Measurements from ENCODE around the gene OBSCN.

OBSCN gene

DNA sequence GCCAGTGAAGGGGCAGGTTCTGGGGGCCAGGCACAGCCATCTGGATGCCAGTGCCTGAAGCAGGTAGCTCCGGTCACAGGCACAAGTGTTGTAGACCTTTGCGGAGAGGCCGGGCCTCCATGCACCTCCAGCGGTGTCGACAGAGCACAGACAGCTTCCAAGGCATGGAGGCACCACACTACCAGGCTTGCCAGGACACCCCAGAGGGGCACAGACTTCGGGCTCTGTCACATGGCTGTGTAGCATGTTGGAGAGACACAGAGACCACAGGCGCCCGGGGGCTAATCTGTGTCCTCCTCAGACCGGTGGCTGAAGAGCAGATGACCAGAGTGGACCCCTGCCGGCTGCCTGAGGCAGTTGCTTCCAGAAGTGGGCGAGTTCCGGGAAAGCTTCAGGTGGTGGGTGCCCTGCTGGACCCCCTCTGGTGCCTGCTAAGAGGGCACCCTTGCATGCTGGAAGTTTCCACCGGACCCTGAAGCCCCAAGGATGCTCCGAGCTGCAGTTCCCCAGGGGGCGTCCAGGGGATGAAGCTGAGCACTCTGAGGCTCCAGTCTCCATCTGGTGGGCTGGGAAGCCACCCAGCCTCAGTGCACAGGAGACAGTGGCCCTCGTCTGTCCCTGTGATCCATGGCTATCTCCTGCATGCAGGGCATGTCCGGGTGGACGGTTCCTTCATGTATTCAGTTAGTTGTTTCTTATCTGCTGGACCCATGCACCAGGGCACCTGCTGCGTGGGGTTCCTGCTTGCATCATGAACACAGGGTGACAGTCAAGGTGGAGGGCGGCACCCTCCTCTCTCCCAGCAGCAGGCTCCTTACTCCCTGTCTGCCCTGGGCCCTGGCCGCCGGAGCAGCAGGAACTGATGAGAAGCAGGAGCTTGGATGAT, 82.4 kb downstream of the OBSCN start:
- DNase-seq: no peak

DNA sequence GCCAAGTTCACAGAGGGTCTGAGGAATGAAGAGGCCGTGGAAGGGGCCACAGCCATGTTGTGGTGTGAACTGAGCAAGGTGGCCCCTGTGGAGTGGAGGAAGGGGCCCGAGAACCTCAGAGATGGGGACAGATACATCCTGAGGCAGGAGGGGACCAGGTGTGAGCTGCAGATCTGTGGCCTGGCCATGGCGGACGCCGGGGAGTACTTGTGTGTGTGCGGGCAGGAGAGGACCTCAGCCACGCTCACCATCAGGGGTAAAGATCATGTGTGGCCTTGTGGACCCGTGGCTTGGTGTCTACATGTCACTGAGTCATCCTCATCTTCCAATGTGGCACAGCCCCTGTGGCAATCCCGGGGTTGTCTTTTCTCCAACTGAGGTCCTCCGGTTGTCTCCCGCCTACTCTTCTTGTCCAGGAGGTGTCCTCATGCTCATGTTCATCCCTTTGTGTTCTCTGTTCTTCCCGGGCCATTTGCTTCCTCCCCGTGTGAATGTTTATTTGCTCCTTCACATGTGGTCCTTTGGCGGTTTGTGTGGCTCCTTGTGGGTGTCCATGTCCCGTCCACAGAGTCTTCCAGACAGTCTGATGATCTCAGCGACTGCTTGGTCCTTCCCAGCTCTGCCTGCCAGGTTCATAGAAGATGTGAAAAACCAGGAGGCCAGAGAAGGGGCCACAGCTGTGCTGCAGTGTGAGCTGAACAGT, 84.2 kb downstream of the OBSCN start:
- DNase-seq: no peak

DNA sequence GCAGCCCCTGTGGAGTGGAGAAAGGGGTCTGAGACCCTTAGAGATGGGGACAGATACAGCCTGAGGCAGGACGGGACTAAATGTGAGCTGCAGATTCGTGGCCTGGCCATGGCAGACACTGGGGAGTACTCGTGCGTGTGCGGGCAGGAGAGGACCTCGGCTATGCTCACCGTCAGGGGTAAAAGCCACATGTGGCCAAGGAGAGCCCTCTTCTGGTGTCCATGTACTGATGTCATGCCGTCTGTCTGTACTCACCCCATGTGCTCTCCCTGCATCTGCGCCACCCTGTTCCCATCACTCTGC, 84.7 kb downstream of the OBSCN start:
- no peak for DNase-seq

DNA sequence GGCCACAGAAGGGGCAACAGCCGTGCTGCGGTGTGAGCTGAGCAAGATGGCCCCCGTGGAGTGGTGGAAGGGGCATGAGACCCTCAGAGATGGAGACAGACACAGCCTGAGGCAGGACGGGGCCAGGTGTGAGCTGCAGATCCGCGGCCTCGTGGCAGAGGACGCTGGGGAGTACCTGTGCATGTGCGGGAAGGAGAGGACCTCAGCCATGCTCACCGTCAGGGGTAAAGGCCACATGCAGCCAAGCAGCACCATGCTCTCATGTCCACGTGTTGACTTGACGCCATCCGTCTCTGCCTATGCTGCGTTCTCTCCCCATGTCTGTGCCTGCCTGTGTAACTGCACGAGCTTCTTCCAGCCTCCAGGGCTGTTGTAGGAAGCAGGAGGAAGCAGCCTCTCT, 85.5 kb downstream of the OBSCN start:
- DNase-seq: no peak

DNA sequence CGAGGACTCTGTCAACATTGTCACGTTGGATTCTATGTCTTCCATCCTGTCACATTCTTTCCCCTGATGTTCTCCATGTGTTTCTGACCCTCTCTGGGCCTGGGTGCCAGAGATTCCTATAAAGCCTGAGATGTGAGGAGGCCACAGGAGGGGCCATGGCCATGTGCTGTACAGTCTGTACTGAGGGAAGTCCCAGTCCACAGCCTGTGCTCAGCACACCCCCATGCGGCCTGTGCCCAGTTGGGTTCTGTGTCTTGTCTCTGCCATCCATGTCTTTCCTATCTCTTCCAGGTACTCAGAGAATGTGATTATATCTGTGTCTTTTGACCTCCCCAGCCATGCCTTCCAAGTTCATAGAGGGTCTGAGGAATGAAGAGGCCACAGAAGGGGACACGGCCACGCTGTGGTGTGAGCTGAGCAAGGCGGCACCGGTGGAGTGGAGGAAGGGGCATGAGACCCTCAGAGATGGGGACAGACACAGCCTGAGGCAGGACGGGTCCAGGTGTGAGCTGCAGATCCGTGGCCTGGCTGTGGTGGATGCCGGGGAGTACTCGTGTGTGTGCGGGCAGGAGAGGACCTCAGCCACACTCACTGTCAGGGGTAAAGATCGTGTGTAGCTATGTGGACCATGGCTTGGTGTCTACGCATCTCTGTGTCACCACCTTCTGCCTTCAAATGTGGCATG, 86.1 kb downstream of the OBSCN start:
- no peak for DNase-seq

DNA sequence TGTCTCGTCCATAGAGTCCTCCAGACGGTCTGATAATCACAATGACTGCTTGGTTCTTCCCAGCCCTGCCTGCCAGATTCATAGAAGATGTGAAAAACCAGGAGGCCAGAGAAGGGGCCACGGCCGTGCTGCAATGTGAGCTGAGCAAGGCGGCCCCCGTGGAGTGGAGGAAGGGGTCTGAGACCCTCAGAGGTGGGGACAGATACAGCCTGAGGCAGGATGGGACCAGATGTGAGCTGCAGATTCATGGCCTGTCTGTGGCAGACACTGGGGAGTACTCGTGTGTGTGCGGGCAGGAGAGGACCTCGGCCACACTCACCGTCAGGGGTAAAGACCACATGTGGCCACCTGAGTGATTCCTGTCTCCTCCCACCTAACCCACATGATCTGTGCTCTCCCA, 86.9 kb downstream of the OBSCN start:
- DNase-seq: no peak

DNA sequence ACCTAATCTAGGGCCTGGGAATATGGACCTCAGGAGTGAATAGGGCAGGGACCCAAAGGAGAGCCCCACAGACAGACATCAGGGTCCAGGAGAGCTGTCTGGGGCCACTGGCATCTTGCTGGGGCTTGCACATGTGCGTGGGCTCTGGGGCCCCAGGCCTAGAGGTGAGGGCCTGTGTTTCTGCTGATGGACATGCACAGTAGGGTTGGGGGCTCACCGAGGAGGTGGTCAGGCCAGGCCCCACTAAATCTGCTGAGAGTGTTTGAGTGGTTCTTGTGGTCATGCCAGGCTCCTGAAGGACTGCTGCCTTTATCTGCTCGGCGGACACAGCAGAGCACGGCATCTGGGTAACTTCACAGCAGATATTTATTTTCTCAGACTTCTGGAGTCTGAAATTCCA, 87.4 kb downstream of the OBSCN start:
- no peak for DNase-seq

DNA sequence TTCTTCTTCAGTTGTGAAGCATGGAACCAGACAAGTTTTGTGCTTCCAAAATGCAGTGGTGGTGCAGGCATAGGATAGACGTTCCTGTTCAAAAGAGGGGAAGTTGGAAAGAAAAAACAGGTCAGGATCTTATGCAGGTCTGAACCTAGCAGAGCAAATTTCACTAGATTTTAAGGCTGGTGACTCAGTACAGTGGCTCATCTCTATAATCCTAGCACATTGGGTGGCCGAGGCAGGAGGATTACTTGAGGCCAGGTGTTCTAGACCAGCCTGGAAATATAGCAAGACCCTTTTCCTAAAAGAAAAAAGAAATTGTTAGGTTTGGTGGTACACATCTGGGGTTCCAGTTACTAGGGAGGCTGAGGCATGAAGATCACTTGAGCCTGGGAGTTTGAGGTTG, 88.1 kb downstream of the OBSCN start:
- DNase-seq: no peak

DNA sequence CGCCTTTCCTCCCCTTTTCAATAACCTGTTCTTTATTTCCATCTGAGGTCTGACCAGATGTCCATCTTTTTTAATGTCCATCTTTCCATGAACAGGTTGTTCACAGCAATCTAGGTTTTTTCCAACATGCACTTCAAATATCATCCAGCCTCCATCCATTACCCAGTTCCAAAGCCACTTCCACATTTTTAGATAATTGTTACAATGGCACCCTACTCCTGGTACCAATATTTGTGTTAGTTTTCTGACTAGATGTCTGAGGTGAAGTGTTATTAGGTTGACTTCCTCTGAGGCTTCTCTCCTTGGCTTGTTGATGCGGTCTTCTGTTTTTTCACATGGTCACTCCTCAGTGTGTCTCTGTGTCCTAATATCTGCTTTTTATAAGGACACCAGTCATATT, 89.4 kb downstream of the OBSCN start:
- DNase-seq: no peak

DNA sequence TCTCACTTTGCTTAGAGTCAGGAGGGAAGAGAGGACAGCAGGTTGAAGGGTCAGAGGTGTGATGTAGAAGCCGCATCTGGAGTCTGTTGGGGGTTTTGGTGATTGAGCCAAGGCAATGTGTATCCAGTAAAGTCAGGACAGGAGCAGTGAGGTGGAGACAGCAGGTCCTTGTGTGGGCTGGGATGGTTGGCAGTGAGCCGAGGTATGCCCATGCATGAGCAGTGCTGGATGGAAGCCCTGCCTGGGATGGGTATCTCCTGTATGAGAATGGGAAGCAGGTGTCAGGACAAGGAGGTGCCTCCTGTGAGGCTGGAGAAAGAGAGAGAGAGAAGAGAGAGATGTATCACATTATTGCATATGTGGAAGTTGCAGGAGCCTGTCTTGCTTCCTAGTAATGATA, 90.0 kb downstream of the OBSCN start:
- no peak for DNase-seq

DNA sequence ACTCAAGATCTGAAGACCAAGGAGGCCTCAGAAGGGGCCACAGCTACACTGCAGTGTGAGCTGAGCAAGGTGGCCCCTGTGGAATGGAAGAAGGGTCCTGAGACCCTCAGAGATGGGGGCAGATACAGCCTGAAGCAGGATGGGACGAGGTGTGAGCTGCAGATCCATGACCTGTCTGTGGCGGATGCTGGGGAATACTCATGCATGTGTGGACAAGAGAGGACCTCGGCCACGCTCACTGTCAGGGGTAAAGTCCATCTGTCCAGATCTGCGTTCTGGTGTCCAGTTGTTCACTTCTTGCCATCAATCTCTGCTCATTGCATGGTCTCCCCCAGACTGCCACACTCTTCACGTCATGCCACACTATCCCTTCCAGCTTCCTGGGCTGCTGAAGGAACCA, 90.6 kb downstream of the OBSCN start:
- no peak for DNase-seq

DNA sequence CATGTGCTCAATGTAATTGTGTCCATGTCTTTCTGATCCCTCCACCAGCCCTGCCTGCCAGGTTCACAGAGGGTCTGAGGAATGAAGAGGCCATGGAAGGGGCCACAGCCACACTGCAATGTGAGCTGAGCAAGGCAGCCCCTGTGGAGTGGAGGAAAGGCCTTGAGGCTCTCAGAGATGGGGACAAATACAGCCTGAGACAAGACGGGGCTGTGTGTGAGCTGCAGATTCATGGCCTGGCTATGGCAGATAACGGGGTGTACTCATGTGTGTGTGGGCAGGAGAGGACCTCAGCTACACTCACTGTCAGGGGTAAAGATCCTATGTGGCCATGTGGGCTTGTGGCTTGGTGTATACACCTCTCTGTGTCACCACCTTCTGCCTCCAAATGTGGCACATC, 91.4 kb downstream of the OBSCN start:
- DNase-seq: no peak

DNA sequence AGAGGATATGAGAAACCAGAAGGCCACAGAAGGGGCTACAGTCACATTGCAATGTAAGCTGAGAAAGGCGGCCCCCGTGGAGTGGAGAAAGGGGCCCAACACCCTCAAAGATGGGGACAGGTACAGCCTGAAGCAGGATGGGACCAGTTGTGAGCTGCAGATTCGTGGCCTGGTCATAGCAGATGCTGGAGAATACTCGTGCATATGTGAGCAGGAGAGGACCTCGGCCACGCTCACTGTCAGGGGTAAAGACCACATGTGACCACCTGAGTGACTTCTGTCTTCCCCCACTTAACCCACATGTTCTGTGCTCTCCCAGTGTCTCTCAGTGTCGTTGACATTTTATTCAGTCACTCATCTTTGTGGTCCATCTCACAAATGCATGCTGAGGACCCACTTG, 92.1 kb downstream of the OBSCN start:
- DNase-seq: no peak

DNA sequence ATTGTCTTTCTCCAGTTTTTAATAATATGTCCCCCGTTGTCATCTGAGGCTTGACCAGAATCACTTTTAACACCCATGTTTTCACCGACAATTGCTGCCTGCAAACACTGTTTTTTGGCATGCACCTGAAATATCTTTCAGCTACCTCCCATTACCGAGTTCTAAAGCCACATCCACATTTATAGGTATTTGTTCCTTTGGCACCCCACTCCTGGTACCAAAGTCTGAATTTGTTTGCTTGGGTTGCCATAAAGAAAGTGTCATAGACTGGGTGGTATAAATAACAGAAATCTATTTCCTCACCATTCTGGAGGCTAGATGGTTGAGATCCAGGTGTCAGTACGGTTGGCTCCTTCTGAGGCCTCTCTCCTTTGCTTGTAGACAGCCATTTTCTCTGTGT, 94.2 kb downstream of the OBSCN start:
- DNase-seq: no peak

DNA sequence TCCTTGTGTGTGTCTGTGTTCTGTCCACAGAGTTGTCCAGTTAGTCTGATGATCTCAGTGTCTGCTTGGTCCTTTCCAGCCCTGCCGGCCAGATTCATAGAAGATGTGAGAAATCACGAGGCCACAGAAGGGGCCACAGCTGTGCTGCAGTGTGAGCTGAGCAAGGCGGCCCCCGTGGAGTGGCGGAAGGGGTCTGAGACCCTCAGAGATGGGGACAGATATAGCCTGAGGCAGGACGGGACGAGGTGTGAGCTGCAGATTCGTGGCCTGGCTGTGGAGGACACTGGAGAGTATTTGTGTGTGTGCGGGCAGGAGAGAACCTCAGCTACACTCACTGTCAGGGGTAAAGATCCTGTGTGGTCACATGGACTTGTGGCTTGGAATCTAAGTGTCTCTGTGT, 95.8 kb downstream of the OBSCN start:
- DNase-seq: no peak

DNA sequence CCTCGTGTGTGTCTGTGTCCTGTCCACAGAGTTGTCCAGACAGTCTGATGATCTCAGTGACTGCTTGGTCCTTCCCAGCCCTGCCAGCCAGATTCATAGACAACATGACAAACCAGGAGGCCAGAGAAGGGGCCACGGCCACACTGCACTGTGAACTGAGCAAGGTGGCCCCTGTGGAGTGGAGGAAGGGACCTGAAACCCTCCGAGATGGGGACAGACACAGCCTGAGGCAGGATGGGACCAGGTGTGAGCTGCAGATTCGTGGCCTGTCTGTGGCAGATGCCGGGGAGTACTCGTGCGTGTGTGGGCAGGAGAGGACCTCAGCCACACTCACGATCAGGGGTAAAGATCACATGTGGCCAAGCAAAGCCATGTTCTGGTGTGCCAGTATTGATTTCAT, 96.4 kb downstream of the OBSCN start:
- no peak for DNase-seq

DNA sequence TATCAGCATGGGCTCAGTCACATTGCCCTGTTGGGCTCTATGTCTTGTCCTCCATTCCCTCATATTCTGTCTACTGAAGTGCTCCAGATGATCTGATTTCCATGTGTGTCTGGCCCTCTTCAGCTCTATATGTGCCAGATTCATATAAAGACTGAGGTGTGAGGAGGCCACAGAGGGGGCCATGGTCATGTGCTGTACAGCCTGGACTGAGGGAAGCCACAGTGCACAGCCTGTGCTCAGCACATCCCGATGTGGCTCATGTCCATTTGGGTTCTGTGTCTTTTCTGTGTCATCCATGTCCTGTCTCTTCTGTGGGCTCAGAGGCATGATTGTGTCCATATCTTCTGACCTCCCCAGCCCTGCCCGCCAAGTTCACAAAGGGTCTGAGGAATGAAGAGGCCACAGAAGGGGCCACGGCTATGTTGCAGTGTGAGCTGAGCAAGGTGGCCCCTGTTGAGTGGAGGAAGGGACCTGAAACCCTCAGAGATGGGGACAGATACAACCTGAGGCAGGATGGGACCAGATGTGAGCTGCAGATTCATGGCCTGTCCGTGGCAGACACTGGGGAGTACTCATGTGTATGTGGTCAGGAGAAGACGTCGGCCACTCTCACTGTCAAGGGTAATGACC, 97.0 kb downstream of the OBSCN start:
- DNase-seq: no peak

DNA sequence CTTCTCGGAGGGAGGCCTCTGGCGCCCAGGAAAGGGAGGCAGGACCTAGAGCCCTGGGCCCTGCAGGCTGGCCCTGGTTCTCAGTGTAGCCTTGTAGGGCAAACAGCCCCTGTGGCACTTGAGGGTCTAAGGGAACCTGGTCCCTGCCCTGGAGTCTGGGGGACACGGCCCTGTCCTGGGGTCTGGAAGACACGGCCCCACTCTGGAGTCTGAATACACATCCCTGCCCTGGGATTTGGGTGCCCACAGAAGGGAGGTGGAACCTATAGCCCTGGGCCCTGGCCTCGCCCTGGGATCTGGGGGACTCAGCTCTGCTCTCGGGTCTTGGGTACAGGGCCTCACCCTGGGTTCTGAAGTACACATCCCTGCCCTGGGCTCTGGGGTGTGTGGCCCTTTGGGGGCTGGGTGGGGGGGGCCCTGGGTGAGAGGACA, 97.9 kb downstream of the OBSCN start:
- DNase-seq: no peak

DNA sequence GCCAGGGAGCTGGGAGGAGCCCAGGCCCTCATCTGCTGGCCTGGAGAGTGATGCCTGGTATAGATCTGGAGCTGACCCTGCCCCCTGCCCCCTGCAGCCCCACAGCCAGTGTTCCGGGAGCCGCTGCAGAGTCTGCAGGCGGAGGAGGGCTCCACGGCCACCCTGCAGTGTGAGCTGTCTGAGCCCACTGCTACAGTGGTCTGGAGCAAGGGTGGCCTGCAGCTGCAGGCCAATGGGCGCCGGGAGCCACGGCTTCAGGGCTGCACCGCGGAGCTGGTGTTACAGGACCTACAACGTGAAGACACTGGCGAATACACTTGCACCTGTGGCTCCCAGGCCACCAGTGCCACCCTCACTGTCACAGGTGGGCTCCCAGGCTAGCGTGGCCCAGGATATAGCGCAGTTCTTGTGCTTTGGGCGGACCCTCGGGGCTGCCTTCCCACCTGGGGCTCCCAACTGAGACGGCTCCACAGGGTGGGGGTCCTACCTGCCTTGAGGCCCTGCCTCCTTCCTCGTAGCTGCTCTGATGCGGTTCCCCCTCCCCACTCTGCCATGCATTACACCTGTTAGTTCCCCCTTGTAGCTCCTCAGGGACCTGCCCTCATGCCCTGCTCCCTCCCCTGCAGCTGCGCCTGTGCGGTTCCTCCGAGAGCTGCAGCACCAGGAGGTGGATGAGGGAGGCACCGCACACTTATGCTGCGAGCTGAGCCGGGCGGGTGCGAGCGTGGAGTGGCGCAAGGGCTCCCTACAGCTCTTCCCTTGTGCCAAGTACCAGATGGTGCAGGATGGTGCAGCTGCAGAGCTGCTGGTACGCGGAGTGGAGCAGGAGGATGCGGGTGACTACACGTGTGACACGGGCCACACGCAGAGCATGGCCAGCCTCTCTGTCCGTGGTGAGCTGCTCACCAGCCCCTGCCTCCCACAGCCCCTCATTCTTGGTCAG, 98.7 kb downstream of the OBSCN start:
- peak; percentile 24 to 61 for DNase-seq

DNA sequence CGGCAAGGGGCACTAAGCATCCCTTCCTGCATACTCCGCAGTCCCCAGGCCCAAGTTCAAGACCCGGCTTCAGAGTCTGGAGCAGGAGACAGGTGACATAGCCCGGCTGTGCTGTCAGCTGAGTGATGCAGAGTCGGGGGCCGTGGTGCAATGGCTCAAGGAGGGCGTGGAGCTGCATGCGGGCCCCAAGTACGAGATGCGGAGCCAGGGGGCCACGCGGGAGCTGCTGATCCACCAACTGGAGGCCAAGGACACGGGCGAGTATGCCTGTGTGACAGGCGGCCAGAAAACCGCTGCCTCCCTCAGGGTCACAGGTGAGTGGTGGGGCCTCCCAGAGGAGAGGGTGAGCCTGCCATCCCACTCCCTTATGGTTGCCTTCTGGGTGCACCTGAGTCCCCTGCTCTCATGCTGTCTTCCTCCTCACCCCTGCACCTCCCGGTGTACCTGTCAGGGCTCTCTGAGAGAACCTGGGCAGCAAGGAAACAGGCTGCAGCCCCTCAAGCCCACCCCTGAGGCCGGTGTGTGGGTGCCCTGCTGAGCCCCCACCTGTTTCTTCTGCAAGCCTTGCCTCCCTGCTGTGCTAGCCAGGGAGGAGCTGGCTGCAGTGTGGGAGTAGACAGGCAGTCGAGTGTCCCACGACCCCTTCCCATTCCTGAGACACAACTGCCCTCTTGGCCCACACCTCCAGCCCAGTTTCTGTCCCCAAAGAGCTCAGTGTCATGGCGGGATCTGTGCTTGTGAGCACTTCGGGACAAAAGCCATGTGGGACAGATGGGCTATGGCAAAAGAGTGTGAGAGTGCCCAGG, 99.6 kb downstream of the OBSCN start:
- DNase-seq: no peak

DNA sequence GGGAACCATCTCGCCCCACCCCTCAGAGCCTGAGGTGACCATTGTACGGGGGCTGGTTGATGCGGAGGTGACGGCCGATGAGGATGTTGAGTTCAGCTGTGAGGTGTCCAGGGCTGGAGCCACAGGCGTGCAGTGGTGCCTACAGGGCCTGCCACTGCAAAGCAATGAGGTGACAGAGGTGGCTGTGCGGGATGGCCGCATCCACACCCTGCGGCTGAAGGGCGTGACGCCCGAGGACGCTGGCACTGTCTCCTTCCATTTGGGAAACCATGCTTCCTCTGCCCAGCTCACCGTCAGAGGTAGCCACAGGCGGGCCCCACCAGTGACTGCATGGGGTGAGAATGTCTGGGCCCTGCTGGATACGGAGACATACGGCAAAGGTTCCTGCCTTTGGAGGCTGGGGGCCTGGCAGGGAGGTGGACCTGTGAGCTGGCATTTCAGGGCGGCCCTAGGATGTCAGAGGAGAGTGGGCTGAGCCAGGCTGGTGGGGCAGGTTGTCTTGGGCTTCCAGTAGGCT, 100.3 kb downstream of the OBSCN start:
- no peak for DNase-seq
